NCI-H345 treated with DMSO at 0.1 percent for 48 hours (cell line): ENCODE results near the gene PPL.

Experiments
- DNase-seq: peaks from one replicate; lab custom pipeline; 2025; ENCODE audit not compliant: unreplicated experiment; lab: John Stamatoyannopoulos, UW

The PPL gene

GRCh38 chr16:4870138-4870671 is 66.7 kb downstream of the PPL start:
- DNase-seq, result no peak

- DNase-seq, result no peak
Observed at GRCh38 chr16:4869147-4869805, 67.7 kb downstream of the PPL start.

- no peak for DNase-seq
Observed at GRCh38 chr16:4868535-4868934, 68.4 kb downstream of the PPL start.

DNA sequence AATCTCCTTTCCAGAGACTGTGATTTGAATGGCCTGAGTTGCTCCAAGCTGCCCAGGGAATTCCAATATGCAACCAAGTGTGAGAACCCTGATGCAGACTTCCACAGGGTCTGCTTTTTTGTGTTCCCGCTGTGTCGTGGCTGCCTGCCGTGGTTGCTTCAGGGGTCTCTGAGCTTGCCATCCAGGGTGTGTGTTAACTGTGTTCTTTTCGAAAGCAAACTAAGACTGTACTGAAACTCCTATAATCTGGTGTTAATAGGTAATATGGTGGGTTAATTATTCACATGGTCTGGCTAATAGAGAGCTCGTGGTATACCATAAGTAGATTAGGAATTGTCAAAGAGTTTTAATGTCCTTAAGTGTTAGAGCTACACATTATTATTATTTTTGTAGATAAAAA is 68.9 kb downstream of the PPL start:
- no peak for DNase-seq

- no peak for DNase-seq
Observed at GRCh38 chr16:4866586-4866985, 70.4 kb downstream of the PPL start.

DNA sequence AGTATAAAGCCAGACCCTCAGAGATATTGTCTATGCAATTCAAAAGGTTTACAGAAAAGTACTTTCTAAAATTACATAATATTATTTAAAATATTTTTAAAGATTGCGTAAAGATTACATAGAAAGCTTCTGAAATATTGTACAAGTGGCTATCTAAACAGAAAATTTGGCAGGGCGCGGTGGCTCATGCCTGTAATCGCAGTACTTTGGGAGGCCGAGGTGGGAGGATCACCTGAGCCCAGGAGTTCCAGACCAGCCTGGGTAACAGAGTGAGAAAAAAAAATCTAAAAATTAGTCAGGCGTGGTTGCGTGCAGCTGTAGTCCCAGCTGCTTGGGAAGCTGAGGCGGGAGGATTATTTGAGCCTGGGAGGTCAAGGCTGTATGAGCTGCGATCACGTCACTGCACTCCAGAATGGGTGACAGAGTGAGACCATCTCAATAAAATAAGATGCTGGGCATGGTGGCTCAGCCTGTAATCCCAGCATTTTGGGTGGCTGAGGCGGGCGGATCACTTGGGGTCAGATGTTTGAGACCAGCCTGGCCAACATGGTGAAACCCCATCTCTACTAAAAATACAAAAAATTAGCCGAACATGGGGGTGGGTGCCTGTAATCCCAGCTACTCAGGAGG is 71.6 kb downstream of the PPL start:
- no peak for DNase-seq

DNA sequence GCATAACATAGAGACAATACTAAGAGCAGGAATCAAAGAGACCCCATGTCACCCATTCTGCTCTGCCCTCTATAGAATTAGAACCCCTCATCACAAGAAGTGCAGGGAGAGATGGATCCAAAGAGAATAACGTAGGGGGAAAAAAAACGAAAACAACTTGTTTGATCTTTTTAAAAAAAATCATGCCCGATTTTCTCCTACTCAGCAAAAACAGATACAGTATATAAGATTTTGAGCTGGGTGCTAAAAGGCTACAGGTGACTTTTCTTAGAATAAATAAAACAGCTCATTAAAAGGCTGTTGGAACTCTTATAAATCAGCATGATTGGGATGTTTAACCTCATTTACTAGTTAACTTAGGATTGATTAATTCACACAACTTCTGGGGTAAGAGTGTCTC is 72.2 kb downstream of the PPL start:
- DNase-seq, result peak; percentile 53

DNA sequence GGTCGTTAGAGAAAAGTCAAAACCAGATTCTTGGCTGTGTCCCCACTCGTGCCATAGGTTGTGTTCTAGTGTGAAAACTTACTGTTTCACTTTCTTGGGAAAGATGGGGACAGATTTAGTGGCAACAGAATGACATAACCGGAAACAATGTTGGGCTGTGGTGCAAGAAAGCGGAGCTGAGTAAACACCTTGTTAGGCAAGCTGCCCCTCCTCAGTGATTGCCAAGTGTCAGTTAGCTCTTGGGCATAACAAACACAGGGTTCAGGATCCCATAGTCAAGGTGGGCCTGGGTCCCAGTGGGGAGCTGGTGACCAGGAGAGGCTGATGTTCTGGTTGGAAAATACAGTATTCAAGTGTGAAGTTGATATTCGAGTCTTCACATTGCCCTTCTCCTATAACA is 74.3 kb downstream of the PPL start:
- DNase-seq, result no peak

DNA sequence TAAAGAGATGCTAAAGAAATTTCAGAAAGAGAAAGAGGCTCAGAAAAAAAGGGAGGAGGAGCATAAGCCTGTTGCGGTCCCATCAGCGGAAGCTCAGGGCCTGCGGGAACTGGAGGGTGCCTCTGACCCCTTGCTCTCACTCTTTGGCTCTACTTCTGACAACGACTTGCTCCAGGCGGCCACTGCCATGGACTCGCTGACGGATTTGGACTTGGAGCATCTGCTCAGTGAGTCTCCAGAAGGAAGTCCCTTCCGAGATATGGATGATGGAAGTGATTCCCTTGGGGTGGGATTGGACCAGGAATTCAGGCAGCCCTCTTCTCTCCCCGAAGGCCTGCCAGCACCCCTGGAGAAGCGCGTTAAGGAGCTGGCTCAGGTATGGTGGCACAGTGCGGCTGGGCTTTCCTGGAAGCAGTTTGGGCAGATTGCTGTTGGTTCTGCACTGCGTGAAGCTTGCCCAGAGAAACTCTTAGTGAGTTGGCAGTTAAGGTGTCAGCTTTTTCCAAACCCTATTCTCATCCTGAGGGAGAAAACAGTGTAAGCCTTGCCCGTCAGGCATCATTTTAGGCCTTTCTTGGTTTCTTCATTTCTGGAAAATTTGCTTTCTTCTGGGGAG is 76.1 kb downstream of the PPL start:
- DNase-seq, result no peak

GRCh38 chr16:4859900-4860255 is 77.1 kb downstream of the PPL start:
- DNase-seq, result no peak

DNA sequence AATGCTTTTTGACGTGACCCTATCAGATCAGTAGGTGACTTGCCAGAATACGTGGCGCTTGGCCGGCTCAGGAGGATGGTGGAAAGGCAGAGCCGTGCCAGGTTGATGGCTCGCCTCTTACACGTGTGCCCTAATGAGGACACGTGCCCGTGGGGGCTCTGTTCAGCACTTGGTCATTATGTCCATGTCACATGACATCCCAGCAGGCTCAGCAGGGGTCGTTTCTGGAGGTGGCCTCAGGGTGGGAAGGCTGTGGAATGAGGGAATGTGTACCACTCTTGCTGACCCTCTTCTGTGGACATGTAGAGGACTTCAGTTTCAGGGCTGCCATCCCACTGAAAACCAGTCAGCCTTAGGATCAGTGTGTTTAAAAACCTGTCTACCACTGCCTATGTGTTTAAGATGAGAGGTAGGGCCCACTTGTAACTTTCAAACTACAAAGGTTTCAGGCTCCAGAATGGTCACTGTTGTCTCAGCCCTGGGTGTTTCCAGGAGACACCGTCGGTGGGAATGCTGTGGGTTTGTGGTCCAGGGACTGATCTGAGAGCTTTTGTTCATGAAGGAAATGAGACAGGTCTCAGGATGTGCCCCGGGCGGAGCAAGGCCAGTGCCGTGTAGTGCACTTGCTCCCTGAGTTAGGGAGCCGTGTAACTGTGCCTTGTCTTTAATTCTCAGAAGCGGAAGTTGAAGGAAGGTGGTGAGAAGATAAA is 77.6 kb downstream of the PPL start:
- DNase-seq, result no peak

- DNase-seq, result no peak
Observed at GRCh38 chr16:4855804-4856203, 81.1 kb downstream of the PPL start.

DNA sequence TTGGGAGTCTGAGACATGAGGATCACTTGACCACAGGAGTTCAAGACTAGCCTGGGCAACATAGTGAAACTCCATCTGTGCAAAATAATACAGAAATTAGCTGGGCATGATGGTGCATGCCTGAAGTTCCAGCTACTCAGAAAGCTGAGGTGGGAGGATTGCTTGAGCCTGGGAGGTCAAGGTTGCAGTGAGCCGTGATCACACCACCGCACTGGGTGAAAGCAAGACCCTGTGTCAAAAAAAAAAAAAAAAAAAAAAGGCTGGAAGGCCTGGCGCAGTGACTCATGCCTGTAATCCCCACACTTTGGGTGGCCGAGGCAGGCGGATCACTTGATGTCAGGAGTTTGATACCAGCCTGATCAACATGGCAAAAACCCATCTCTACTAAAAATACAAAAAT is 81.6 kb downstream of the PPL start:
- DNase-seq, result no peak

DNA sequence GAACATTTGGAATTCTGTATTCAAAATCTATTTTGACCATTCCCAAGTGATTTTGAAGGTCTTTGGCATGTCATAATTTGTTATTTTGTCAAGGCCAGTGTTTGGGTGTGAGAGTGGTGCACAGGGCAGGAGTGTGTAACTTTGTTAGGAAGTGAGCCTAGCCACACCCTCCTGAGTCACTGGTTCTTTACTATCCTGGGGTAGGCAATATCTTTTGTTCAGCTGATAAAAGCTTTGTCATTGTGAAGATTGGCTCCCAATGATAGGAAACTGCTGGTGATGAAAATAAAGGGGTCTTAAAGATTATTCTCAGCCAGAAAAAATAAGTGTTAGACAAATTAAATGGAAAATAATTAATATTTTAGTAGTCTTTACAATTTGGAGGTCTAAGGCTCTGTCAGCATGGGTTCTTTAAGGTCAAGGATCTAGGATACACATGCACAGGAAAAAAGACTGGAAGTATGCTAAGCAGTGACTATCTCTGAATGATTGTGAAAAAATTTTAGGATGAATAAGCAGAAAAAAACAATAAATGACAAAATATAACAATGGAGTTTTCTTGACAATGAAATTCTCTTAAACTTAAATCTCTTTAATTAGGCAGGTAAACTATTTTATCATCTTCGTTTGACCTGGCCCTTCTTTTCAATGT is 84.6 kb downstream of the PPL start:
- DNase-seq, result no peak

- no peak for DNase-seq
Observed at GRCh38 chr16:4850211-4850610, 86.7 kb downstream of the PPL start.

GRCh38 chr16:4847774-4848587 is 89.0 kb downstream of the PPL start:
- no peak for DNase-seq

DNA sequence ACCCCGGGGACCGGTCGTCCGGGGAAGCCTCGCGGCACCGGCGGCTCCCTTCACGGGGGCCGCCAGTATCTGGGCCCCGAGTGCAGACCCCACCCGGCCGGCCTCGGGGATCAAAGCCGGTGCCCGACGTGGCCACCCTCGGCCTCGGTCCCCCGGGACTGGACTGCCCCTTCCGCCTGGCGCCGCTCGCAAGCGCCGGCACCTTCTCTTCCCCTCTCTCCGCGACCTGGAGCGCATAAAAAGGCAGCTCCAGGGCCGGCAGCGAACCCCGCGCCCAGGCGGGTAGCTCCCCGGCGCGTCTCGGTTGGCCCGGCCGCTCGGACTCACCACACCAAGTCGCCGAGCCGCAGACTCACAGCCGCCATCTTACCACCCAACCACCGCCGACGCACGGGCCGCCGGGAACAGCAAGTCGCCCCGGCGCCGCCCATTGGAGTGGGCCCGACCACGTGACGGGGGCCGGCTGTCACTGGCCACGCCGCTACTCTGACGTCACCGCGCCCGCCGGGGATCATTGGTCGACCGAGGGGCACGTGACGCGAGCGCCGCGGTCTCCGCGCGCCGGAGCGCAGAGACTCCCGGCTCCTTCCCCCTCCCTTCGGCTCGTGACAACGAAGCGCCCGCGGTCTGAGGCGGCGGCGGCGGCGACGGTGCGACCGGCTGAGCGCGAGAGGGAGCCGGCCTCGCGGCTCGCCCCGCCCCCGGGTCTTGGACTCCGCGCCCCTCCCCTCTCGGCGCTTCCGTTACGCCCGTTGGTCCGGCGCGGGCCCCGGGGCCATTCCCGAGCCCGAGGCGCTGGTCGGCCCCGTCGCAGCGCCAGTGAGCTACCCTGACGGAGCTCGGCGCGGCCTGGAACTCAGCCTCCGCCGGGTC is 89.8 kb downstream of the PPL start, which contains the start of the genes GLYR1 and UBN1:
TSS of gene GLYR1 (minus strand) at position 388 of the 873 bp plus-strand sequence. CDS start at position 365, 23 bp downstream.
TSS of gene UBN1 (plus strand) at position 581 of the 873 bp plus-strand sequence. CDS start 5,437 bp downstream, outside the sequence.
- DNase-seq, result peak; percentile 97

- no peak for DNase-seq
Observed at GRCh38 chr16:4846503-4846900, 90.4 kb downstream of the PPL start.

DNA sequence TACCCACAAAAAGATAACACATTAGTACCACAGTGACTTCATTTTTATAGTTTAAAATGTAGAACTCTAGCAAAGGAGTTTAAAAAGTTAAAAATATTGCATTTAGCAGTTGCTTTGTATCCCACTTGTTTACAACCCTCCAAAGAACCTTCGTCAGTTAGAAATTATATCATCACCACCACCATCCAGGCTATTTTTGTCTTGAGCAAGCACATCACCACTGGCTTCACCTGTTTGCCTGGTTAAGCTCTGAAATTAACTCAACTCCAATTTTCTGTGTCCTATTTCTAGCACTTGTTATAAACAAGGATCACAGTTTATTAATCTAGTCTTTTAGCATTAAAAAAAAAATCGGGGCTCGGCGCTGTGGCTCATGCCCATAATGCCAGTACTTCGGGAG is 96.0 kb downstream of the PPL start:
- no peak for DNase-seq
